Activated gamma-delta T cell treated with Interleukin-2 at 50 U/mL for 16 hours (primary cell): ENCODE data around the gene MPRIP.

Source experiments
- DNase-seq: peaks from one replicate; pipeline ENCODE4 v3.0.0-alpha.2; 2020

MPRIP gene

GRCh38 chr17:17115620-17116019 lies 73.4 kb downstream of the MPRIP start:
- DNase-seq, result no peak

DNA sequence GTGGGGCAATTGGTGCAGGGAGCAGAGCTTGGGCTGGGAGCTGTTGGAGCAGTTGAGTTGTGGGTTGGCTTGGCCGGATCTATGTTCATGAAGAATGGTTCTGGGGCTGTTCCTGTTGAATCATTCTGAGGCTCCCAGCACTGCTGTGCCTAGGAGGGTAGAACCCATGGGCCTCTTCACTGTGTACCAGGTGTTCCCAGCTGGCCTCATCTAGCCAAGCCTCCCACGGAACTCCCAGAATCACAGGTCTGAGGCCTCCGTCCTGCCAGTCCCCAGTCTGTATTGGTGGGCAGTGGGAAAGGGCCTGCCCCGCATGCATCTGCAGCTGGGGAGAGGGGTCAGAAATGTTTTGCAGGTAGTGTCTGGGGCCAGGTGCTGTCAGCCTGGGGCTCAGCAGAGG lies 74.1 kb downstream of the MPRIP start:
- DNase-seq, result no peak

DNA sequence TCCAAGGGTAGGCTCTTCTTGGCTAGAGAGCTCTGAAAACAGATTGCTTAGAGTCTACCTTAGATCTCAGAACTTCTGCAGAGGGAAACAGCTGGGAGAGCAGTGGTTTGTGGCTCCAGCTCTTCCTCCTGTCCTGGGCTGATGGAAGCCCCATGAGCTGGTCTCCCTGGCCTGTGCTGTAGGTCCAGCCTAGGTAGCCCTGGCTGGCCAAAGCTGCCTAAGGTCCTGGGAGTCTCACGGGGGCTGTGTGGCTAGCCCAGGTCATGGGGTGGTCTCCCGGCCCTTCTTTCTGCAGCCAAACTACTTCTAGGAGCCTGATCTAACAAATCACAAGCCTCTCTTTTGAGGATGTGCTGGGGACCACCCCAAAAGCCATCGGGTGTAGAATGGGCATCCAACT lies 75.7 kb downstream of the MPRIP start:
- DNase-seq, result no peak

DNA sequence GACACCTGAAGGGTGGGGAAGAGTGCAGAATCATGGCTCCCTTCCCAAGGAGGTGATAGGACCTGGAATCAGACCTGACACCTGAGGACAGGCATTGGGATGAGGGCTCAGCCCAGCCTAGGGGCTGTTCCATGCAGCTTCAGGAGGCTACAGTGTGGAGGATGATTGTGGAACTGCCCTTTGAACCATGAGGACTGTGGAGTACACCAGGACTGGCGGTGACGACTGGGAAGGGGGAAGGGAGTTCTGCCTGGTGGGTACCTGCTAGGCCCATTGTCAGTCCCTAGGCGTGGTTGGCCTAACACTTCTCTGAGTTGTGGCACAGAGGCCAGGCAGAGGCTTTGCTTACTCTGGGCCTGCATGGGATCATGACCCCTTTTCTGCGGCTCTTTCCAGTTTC lies 76.1 kb downstream of the MPRIP start:
- no peak for DNase-seq

- no peak for DNase-seq
These were observed 76.8 kb downstream of the MPRIP start for GRCh38 chr17:17119106-17119505.

DNA sequence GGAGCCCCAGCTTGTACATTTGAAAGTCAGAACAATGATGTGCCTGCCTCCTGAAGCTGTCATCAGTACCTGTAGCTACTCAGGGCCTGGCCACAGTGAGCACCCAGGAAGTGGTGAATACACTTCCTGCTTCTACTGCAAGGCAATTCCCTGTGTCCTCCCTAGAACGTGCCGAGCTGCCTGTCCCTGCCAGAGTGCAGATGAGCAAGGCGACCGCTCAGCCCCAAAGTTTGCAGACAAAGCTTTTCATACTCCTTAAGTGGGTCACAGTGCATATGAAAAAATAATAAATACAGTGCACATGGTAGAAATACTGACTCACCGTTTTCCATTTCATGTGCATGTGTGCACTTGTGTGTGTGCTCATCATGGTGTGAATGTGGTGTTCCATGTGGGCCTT lies 77.3 kb downstream of the MPRIP start:
- DNase-seq, result peak; percentile 62

DNA sequence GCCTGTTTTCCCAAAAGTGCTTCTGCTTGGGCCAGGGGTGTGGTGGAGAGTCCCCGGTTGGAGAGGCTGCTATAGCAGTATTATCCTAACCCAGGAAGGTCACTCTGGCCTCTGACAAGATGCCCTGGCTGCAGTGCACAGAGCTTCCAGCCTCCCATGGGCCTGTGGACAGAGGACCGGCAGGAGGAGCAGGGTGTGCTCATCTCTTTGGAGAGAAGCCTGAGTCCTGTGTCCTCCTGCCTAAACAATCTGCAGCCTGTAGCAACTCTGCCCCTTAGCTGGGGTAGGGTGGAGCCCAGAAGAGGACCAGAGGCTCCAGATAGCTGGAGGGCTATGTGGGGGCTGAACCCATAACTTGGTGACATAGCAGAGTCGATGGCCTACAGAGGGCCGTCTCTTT lies 78.0 kb downstream of the MPRIP start:
- no peak for DNase-seq

GRCh38 chr17:17120701-17121100 lies 78.4 kb downstream of the MPRIP start:
- DNase-seq, result no peak

DNA sequence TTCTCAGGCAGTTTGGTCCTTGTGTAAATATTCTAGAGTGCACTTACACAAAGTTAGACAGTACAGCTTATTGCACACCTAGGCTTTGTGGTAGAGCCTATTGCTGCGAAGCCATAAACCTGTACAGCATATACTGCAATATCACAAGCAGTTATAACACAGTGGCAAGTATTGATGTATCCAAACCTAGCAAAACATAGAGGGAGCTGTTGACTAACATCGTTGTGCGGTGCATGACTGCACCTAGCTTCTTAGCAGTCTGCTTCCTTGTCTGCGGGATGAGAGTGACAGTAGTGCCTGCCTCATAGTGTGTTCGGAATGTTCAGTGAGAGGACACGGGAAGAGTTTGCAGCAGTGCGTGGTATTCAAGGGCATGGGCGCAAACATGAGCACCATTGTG lies 78.9 kb downstream of the MPRIP start:
- no peak for DNase-seq

GRCh38 chr17:17122781-17123483 lies 80.7 kb downstream of the MPRIP start:
- no peak for DNase-seq

- DNase-seq, result no peak
These were observed 82.1 kb downstream of the MPRIP start for GRCh38 chr17:17124341-17124740.

DNA sequence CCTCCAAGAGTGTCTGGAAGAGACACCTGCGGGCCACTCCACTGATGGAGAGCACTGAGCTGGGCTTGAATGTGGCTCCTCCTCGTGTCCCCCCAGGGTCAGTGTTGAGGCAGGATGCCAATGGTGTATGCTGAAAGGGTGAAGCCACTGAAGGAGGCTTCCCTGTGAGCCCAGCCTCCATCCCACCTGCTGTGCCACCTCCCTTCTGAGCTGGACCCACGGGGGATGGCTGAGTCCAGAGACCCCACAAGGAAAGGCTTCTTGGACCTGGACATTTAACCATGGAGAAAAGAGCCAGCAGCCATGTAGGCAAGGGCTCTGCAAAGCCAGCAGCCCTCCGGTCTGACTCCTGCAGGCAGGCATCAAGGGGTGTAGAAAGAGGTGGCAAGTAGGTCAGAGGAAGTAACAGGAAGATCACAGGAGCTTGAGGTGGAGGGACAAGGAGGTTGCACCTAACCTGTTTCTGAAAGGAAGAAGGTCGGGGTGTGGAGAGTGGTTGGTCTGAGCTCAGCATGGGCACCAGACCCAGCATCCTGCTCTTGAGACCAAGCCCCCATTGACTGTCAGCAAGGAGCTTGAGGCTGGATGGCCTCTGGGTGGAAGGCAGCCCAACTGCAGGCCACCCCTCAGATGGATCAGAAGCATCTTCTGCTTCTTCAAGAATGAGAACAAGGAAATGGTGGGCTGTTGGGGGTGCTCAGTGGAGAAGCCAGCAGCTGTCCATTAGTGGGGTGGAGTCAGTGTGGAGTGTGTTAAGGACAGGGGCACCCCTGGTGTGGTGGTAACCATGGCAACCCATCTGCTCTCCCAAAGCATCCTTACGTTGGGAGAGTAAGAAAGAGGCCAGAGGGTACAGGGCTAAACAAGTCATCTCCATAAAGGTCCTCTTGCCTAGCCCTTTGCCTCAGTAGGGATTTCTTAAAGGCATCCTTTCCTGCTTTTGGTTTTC lies 83.2 kb downstream of the MPRIP start:
- peak; percentile 51 for DNase-seq

DNA sequence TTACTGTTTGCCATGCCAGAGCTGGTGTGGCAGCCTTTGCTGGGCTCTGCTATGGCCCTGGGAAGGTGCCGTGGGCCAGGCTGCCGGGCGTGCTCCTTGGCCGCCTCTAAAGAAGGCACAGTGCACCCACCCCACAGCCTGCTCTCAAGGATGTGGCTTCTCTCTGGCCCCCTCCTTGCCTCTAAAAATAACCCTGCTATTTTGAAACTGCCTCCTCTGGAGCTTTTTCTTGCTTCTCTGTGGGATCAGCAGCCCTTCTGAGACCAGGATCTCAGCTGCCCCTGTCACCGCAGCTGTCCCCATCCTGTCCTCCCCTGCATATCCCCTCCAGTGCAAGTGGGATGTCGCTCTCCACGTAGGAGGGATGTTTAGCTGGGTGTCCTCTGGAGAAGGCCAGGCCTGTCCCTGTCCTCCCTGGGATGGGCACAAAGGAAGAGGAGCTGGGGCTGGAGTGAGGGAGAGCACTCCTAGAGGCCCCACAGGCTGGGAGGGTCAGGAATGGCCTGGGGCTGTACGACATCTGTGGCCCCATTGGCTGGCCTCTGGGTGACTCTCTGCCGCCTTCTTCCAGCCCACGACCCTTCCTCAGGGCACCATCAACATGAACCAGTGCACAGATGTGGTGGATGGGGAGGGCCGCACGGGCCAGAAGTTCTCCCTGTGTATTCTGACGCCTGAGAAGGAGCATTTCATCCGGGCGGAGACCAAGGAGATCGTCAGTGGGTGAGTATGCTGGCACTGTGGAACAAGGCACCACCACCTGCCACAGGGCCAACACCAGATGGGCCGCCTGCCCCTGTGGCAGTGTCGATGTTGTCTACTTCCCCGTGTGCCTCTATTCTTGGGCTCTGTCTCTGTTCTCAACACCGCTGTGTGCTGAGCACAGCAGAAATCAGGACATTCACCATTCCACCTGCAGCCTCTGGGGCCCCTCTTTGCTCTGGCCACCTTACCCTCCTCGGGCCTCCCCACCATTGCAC lies 84.2 kb downstream of the MPRIP start:
- DNase-seq, result peak; percentile 26

DNA sequence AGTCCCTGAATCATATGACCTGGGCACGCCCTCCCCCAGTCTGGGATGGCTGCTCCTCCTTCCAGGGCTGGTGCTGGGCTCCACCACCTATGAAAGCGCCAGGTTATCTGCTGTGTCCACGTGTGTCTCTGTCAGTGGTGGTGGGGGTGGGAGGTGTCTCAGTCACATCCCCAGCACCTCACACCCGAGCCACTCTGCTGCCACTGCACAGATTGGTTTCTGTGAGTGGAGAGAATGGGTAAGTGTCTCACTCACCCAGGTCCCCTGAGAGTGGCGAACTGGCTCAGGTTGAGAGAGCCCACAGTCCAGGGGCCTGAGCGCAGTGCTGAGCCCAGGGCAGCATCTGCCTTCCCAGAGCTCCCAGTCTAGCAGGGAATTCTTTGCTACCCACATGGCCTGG lies 84.9 kb downstream of the MPRIP start:
- DNase-seq, result no peak

GRCh38 chr17:17127730-17128291 lies 85.6 kb downstream of the MPRIP start:
- no peak for DNase-seq

- no peak for DNase-seq
These were observed 86.3 kb downstream of the MPRIP start for GRCh38 chr17:17128476-17129075.

- DNase-seq, result no peak
These were observed 87.2 kb downstream of the MPRIP start for GRCh38 chr17:17129466-17129865.

GRCh38 chr17:17130077-17130844 lies 88.0 kb downstream of the MPRIP start:
- DNase-seq, result no peak

DNA sequence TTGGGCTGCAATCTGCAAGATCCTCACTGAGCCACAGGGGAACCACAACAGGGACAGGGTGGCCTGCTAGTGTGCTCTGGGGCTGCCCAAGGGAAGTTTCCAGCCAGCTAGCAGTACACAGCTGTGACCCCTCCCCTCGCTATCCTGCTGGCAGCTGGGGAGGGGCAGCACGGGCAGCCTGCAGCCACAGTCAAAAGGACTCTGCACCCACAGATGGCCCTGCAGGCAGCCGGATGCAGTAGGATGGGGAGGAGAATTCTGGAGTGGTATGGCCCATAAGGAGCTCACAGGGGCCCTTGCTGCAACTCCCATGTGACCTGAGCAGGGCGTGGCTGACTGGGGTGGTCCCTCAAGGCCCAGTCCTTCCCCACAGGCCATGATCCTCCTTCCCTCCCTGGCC lies 89.6 kb downstream of the MPRIP start:
- DNase-seq, result no peak

DNA sequence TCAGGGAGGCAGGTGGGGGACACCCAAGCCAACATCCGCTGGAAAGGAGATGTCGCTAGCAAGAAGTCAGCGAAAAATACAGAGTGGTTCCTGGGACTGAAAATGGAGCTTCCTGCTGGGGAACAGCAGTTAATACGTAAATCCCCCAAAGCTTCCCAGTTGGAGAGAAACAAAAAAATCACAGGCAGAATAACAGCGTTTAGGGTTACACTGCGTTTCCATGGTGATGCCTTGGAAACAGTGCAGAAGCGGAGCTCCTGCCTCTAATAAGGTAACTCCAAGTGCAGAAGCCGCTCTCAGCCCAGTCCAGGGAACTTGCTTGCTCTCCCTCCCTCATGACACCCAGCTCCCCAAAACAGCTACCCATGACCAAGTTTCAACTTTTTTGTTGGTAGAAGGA lies 90.5 kb downstream of the MPRIP start:
- no peak for DNase-seq
